Measurements from ENCODE around the gene IFT122. TPM values are rescaled to one million over a fixed set of nuclear protein-coding genes. Genes with fewer than 3 reads are reported as not detected.

Gene IFT122
- total RNA-seq, 1 donor from 2014 or later, result 32.8 TPM

DNA sequence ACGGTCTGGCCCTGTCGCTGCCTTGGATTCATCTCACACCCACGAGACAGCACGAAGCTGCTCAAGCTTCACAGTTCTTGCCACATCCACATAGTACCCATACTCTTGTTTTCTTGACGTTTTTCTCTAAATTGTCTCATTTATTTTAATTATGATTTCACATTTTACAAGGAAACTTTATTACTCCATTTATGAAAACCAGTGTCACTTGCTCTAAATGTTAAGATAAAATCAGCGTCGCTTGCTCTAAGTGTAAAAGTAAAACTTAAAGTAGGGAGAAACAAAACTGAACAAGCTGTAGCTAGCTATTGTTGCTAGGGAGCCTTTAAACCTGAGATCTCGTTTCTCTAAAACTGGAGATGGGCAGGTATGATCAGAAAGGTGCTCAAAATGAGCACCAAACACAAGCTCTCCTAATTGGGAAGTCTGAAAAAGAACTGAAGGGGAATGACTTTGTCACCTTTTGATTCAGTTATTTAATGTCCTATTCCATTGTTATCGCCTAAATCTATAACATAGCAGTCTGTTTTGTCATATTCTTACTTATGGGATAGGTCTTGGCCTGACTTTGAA, 680 bp downstream of the IFT122 start:
- DNase-seq (ENCODE audit: low read depth), result no peak

- no peak for DNase-seq (ENCODE audit: low read depth)
Observed at GRCh38 chr3:129441215-129441614, 1.2 kb downstream of the IFT122 start.

DNA sequence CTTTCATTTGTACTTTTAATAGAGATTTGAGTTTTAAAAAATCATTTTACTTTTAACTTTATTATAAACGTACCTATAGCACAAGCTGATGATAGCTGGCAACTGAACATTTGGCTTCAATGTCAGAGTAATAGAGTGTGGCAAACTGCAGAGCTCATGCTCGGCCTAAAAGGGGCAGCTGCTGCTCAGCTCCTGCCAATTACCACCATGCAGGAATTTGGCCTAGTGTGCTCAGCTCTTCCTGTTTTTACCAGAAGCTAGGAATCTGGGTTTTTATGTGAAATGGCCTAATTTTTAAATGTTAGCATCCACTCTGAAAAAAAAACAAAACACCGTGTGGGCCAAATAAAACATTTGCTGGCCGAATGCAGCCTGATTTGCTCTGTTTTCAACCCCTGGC, 1.8 kb downstream of the IFT122 start:
- no peak for DNase-seq (ENCODE audit: low read depth)

DNA sequence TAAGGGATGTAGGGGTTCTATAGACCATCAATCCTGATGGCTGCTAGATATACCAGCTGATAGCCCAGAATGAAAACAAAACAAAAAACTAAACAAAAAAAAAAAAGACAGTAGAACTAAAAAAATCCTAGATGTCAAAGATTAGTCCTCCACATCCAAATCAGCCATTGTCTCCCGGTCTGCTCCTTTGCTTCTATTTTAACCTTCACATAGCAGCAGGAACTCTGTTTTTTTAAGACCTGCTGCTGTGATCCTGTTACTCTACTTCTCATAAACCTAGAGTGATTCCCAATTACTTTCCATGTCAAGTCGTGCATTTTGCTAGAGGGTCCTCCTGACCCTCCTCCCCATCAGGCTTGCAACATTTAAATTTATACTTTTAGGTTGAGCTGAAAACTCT, 2.5 kb downstream of the IFT122 start:
- DNase-seq (ENCODE audit: low read depth), result no peak

- DNase-seq (ENCODE audit: low read depth), result no peak
Observed at GRCh38 chr3:129442947-129443346, 2.9 kb downstream of the IFT122 start.

GRCh38 chr3:129445471-129445870, 5.4 kb downstream of the IFT122 start:
- DNase-seq (ENCODE audit: low read depth), result no peak

DNA sequence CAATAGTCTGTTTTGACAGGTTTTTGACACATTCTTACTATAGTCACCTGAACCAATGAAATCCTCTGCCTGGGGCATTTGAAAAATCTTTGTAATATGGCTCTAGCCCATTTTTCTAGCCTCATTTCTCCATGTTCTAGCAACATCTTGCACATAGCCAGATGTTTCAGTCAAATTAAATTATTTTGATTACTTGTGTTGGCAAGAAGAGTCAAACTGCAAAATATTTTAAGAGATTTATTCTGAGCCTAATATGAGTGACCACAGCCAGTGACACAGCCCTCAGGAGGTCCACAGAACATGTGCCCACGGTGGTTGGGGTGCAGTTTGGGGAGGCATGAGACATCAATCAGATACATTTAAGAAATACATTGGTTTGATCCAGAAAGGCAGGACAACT, 6.9 kb downstream of the IFT122 start:
- no peak for DNase-seq (ENCODE audit: low read depth)

DNA sequence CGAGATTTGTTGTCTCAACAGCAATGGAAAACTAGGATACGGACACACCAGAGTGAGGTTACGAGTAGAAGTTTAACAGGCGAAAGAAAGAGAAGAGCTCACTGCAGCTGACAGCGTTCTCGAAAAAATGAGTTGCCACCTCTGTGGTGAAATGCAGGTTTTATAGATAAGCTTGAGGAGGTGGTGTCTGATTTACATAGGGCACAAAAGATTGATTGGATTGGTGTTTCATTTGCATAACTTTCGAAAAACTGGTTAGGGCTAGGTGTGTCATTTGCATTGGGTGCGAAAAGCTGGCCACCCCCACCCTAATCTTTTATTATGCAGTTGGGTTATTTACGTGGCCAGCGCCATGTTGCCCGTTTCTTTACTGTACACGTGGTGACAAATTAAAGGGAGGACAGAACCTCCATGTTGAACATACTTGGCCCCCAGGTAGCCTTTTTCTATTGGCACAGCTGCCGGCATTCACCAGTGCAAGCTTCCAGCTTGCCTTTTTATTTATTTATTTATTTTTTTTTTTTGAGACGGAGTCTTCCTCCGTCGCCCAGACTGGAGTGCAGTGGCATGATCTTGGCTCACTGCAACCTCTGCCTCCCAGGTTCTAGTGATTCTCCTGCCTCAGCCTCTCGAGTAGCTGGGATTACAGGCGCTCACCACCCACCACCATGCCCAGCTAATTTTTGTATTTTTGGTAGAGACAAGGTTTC, 8.3 kb downstream of the IFT122 start:
- peak; percentile 85 for DNase-seq (ENCODE audit: low read depth)

- peak; percentile 49 for DNase-seq (ENCODE audit: low read depth)
Observed at GRCh38 chr3:129449279-129450115, 9.5 kb downstream of the IFT122 start.

GRCh38 chr3:129453732-129454131, 13.7 kb downstream of the IFT122 start:
- DNase-seq (ENCODE audit: low read depth), result no peak

GRCh38 chr3:129460155-129460554, 20.1 kb downstream of the IFT122 start:
- DNase-seq (ENCODE audit: low read depth), result no peak

DNA sequence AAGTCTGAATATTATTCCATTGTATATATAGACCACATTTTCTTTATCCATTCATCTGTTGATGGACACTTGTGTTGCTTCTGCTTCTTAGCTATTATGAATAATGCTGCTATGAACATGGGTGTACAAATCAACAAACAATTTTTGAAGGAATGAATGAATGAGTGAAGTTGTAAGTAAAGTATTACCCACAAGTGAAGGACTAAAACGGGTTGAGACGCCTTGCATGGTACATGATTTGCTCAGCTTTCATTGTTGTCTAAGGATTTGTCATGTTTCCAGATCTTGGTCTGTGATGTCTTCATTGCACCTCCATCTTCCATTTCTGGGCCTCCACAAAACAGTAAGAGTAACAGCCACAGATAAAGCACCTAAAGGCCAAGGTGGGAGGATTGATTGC, 20.5 kb downstream of the IFT122 start:
- no peak for DNase-seq (ENCODE audit: low read depth)

GRCh38 chr3:129461022-129461421, 21.0 kb downstream of the IFT122 start:
- peak; percentile 47 for DNase-seq (ENCODE audit: low read depth)

DNA sequence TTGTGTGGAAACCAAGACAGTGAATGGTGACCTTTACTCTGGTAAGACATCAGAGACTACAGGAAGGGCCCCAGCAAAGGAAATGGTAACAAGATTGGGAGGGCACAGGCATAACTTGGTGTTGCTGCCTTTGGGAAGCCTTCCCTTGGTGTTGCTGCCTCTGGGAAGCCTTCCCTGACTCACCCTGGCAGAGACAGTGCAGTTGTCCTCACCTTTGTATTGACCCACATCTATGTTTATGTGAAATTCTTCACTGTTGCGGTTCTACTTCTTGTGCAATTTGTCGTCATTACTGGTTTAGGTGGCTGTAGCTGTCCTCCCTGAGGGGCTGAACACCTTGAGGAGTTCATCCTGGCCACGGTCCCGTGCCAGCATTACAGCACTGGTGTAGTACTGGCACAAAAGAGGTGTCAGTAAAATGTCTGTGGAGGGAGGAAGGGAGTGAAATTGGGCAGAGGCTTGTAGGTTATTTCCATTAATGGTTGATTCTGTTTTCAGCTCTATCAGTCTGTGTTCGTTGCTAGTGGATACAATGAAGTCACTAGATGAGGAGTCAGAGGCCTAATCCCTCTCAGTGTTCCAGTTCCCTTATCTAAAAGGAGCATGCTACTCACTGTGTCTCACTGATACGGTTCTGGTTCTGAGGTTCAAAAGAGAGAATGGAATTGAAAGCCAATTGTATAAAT, 21.6 kb downstream of the IFT122 start:
- no peak for DNase-seq (ENCODE audit: low read depth)

DNA sequence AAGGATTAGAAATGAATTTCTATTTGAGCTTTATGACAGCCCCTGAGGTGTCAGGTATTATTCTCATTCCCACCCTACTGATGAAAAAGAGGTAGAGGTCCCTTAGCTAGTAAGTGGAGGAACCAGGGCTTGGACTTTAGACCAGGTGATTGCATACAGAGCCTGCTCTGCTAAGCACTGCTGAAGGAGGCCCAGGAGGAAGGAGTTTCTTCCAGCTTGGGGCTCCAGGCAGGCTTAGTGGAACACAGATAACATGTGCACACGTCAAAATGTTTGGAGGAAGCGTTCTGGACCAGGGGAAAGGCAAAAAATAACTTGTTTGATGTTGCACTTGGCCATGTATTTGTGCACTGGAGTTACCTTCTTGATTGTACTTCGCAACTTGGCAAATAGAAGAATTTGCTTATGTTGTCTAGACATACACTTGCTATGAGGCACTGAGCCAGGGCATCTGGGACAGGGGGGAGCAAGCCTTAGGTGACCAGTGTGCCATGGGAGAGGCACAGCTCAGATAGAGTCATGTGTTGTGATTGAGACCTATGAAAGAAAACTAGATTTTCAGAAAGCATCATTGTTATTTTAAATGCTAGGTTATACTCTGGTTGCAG, 22.4 kb downstream of the IFT122 start:
- DNase-seq (ENCODE audit: low read depth), result no peak

- no peak for DNase-seq (ENCODE audit: low read depth)
Observed at GRCh38 chr3:129463094-129463493, 23.1 kb downstream of the IFT122 start.

DNA sequence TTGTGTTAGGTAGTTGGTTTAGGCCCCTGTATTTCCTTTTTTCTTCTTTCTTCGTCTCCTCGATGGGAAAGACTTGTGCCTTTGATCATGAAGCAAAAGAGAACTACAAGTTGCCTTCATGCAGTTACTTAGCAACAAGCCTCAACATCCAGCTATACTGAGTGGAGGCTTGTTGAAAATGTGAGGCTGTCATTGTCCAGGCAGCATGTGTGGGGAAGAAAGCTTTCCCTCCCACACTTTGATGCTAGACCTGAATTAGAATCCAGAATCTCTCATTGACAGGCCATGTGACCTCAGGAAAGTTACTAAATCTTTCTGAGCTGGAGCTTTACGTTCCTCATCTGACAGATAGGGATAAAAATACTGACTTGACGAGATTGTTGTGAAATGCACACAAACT, 23.7 kb downstream of the IFT122 start:
- no peak for DNase-seq (ENCODE audit: low read depth)

GRCh38 chr3:129467932-129468331, 27.9 kb downstream of the IFT122 start:
- DNase-seq (ENCODE audit: low read depth), result no peak

- DNase-seq (ENCODE audit: low read depth), result no peak
Observed at GRCh38 chr3:129469026-129469425, 29.0 kb downstream of the IFT122 start.

- peak; percentile 33 for DNase-seq (ENCODE audit: low read depth)
Observed at GRCh38 chr3:129470861-129471260, 30.8 kb downstream of the IFT122 start.

DNA sequence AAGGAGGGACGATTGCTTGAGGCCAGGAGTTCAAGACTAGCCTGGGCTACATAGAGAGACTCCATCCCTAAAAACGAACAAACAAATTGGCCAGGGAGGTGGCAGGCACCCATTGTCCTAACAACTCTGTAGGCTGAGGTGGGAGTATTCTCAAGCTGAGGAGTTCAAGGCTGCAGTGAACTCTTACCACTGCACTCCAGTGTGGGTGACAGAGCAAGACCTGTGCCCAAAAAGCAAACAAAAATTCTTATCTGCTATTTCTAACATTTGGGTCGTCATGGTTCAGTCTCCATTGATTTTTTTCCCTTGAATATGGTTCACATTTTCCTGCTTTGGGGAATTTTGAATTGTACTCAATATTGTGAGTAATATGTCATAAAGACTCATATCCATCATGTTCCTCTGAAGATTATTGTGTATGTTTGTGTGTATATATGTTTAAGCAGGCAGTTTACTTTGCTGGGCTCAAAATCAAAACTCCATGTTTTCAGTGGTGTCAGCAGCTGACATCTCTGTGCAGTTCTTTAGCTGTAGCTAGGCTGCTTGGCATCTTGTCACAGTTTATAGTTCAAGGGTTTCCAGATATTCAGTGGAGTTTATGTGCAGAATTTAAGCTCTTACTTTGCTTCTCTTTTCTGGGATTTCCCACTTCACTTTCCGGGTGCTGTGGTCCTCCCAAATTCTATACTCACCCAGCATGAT, 33.2 kb downstream of the IFT122 start:
- DNase-seq (ENCODE audit: low read depth), result no peak
